ENCODE results near the gene FOXO4.

Gene FOXO4

DNA sequence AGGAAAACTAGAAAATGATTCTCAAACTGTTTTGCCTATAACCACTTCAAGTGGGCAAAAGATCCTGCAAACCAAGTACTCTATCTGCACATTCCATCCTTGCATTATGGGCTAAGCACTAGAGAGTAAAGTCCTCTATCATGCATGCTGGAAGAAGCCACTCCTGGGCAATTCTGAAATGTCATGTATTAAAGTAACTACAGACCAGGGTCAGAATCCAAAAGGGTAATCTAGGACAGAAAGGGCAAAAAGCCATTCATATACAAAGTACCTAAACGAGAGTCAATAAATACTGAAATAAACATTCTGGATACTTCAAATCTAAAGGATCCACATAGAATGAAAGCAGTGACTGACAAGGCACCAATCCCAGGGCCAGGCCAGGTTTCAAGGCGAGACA, 28.6 kb upstream of the FOXO4 start:
- peak overlapping the region; percentile 65 to 69 for H3K4me3 ChIP-seq (replicated peaks in 1 of 2; ENCODE audit: low read depth in 2 of 2, low read length in 2 of 2)
- no peak for DNase-seq (ENCODE audit: low read depth in 2 of 2)
- TF ChIP-seq, protein P1, sequence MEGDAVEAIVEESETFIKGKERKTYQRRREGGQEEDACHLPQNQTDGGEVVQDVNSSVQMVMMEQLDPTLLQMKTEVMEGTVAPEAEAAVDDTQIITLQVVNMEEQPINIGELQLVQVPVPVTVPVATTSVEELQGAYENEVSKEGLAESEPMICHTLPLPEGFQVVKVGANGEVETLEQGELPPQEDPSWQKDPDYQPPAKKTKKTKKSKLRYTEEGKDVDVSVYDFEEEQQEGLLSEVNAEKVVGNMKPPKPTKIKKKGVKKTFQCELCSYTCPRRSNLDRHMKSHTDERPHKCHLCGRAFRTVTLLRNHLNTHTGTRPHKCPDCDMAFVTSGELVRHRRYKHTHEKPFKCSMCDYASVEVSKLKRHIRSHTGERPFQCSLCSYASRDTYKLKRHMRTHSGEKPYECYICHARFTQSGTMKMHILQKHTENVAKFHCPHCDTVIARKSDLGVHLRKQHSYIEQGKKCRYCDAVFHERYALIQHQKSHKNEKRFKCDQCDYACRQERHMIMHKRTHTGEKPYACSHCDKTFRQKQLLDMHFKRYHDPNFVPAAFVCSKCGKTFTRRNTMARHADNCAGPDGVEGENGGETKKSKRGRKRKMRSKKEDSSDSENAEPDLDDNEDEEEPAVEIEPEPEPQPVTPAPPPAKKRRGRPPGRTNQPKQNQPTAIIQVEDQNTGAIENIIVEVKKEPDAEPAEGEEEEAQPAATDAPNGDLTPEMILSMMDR (IDR thresholded peaks at IDR 0.05; ENCODE audit: low read depth, low read length) = no peak

DNA sequence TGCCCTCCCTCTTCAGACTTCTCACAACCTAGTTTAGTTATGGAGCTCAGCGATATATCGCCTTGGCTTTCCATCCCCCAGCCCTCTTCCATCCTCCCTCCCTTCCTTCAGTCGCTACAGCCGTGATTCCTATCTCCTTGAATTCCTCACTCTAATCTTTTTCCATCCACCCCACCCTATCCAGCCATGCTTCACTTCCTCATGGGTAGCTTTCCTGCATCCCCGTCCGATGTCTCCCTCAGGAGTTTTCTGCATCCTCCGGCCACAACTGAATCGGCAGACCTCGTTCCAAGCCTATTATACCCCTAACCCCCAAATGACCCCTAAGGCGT, 28.0 kb upstream of the FOXO4 start:
- H3K4me3 ChIP-seq (replicated peaks in 1 of 2; ENCODE audit: low read depth in 2 of 2, low read length in 2 of 2) = peak overlapping the region; percentile 65 to 69
- DNase-seq (ENCODE audit: low read depth in 2 of 2) = no peak
- TF ChIP-seq, protein P1 (IDR thresholded peaks at IDR 0.05; ENCODE audit: low read depth, low read length) = no peak

DNA sequence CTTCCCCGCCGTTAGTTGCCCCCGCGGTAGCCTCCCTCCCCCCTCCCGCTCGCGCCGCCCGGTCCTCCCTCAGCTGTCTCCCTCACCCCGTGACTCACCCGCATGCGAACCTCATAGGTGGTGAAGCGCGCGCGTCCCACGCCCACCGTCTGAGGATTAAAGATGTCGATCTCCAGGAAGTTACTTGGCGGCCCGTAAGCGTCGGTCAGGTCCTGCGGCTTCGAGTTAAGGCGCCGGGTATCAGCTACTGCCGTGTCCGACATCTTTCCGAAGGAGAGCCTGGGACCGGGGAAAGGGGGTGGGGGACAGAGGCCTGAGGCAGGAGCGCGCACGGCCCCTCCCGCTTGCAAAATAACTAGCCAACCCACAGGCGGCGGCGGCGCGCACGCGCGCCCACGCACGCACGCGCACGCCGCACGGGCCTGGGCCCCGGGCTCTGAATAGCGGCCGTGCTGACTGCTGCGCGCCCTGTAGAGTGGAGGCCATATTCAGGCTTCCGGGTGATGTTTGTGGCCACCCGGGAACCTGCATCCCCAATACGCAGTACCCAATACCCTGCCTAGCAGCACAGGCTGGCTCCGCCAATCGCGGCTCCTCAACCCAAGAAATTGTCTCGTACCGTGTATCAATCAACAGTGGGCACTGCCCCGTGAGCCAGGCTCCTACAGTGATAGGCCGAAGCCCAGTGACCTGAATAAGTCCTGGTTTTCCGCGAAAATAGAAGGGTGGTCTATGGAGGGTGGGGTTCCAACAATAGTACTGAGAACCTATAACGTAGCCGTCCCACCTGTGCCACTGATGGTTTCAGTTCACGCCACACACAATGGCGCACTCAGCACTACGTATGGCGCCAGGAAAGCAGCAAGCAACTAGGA, 27.4 kb upstream of the FOXO4 start, which contains the start of gene SNX12:
Gene SNX12 (minus strand): TSS at position 291 of the 875 bp plus-strand sequence. CDS start 28 bp downstream, at position 263.
- TF ChIP-seq, protein P1 (IDR thresholded peaks at IDR 0.05; ENCODE audit: low read depth, low read length) = no peak
- peak within 1 kb of the TSS; percentile 65 to 69 for H3K4me3 ChIP-seq (replicated peaks in 1 of 2; ENCODE audit: low read depth in 2 of 2, low read length in 2 of 2)
- peak; percentile 94 to 96 for DNase-seq (ENCODE audit: low read depth in 2 of 2)

DNA sequence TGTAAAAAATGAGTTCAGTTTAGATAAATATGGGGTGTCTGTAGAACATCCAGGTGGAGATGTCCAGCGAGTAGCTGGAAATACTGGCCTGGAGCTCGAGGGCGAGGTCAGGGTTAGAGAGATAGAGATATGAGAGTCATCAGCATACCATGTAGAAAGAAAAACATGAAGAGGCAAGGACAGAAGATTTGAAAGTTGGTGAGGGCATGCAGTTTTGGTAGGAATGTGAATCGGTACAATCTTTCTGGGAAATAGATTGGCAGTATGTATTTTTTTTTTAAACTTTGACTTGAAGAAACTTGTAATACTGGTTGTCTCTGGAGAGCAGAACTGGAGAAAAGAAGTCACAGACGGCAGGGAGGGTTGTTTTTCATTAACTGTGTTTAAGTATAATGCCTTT, 25.1 kb upstream of the FOXO4 start:
- no peak overlapping the region for H3K4me3 ChIP-seq (replicated peaks in 1 of 2; ENCODE audit: low read depth in 2 of 2, low read length in 2 of 2)
- no peak for DNase-seq (ENCODE audit: low read depth in 2 of 2)
- TF ChIP-seq, protein P1 (IDR thresholded peaks at IDR 0.05; ENCODE audit: low read depth, low read length) = no peak

DNA sequence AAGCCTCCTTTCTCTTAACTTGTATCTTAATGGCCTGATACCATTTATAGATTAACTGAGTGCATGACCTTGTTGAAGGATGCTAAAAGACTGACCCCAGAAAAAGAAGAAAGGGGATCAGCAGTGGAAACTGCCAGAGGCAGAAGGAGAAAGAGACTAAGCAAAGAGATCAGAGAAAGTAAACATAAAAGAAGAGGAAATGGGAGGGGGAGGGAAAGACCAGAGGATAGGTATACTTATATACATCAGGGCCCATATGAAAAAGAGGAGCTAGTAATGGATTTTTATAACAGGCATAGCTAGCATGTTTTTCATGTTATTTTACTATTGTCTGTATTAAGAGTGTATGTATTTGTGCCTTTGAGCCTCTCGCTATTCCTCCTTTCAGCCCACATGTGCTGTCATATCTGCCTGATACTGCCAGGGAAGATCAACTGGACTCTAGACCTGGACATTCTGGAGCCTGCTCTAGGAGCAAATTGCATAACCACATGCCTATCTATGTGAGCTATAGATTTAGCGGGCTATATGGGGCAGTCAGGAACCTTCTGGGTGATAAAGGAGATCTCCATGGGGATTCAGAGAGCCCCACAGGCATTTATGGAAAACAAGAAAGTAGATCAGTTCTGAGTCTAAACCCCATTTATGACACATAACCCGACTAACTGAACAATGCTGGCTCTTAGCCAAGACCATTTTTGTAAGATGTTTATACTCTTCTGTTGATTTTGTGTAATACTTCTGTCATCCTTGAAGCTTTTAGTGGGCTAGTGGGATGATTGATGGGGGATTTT, 14.1 kb upstream of the FOXO4 start:
- TF ChIP-seq, protein P1 (IDR thresholded peaks at IDR 0.05; ENCODE audit: low read depth, low read length) = no peak
- no peak overlapping the region for H3K4me3 ChIP-seq (replicated peaks in 1 of 2; ENCODE audit: low read depth in 2 of 2, low read length in 2 of 2)
- peak; percentile 44 to 70 for DNase-seq (ENCODE audit: low read depth in 2 of 2)

DNA sequence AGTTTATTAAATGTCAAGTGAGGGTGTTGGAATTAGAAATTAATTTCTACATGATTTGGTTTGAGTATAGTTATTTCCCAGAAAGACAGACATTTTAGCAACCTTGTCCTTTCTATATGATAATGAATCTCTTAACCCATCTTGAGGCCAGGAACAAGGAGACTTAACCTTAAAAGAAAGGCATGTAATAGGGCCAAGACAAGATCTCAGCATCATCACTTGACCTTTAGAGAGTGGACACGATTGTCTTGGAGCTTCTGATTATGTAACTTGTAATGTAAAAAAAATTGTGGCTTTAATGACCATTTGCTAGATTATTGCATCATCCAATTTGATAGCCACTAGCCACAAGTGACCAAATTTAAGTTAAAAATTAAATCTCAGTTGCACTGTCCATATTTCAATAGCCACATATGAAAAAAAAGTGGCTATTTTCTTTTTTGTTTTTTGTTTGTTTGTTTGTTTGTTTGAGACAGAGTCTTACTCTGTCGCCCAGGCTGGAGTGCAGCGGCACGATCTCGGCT, 13.5 kb upstream of the FOXO4 start:
- no peak overlapping the region for H3K4me3 ChIP-seq (replicated peaks in 1 of 2; ENCODE audit: low read depth in 2 of 2, low read length in 2 of 2)
- TF ChIP-seq, protein P1 (IDR thresholded peaks at IDR 0.05; ENCODE audit: low read depth, low read length) = no peak
- no peak for DNase-seq (ENCODE audit: low read depth in 2 of 2)

Measured in cardiac fibroblast (primary cell).